HG03520 (cell line): ENCODE measurements around the gene DENR.
"Not testable (repeated sequence)": the region's sequence is repeated elsewhere in the genome, so short reads cannot be mapped to it uniquely, and the experiment has no call there.

Experiments
- ATAC-seq: cut with Tn5 transposase; IDR thresholded peaks from one replicate; pipeline ENCODE4 v1.9.1; 2021; ENCODE audit warnings: mild to moderate bottlenecking, moderate library complexity; ENCODE audit not compliant: unreplicated experiment

DENR gene

DNA sequence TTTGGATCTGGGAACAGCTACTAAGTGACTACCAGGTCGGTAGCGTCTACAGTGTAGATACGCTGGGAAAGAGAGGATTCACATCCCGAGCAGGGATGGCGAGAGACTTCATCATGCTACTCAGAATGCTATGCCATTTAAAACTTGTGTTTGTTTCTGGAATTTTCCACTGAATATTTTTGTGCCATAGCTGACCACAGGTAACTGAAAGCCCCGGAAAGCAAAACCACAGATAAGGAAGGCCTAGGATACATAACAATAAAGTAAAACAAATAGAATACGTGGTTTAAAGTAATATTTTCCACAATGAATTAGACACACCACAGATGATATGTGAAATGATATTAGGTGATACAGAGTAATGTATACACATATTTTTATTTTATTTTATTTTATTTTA lies 14.1 kb upstream of the DENR start:
- no peak for ATAC-seq

DNA sequence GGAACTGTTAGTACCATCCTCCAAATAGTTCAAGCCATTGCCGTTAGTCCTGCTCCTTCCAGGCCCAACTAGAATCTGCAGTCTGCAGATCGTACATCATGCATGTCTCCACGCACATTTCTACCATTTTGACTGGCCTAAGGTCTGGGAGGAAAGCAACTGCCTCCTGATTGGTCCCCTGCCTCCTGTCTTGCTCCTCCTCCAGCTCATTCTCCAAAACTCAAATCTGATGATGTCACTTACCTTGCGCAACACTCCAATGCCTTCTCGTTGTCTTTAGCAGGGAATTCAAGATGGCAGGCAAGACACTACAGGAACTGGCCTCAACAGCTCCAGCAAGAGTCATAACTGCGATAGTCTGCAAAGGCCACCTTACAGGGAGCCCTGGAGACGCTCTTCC lies 12.3 kb upstream of the DENR start:
- ATAC-seq, result no peak

DNA sequence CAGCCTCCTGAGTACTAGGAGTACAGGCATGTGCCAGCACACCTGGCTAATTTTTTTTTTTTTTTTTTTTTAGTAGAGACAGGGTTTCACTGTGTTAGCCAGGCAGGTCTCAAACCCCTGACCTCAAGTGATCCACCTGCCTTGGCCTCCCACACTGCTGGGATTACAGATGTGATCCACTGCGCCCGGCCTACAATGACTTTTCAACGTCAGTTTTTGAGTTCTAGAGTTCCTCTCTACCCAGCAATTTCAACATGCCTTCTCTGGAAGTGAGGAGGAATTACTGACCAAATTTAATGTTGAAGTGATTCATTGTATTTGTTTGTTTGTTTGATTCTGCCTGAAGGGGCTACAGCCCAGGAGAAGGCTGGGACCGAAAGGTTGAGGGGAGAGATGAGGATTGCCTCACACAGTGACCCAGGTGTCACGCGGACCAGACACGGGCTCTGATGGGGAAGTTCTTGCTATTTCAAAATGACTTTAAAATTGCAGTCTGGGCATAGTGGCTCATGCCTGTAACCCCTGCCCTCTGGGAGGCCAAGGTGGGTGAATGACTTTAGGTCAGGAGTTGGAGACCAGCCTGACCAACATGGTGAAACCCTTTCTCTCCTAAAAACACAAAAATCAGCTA lies 8.6 kb upstream of the DENR start:
- no peak for ATAC-seq

DNA sequence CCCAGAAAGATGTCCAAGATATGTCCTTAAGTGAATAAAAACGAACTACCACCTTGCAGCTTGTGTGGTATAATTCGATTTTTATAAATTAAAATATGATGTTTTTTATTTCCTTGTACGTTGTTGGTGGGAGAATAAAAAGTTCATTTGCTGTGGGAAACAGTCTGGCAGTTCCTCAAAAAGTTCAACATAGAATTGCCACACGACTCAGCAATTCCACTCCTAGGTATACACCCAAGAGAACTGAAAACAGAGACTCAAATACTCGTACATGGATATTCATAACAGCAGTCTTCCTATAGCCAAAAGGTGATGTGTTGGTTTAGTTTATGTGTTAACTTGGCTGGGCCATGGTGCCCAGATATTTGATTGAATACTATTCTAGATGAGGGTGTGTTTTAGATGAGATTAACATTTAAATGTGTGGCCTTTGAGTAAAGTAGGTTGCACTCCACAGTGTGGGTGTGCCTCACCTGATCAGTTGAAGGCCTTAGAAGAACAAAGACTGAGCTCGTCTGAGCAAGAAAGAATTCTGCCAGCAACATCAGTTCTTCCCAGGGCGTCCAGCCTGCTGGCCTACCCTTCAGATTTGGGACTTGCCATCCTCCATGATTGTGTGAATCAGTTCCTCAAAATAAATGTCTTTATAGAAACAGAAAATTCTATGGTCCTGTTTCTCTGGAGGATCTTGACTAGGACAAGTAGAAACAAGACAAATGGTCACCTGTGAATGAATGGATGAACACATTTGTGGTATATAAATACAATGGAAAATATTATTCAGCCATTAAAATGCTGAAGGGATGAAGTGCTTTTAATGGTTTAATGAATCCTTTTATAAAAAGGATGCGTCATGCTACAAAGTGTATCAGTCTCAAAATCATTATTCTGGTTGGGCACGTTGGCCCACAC lies 5.1 kb upstream of the DENR start:
- ATAC-seq, result no peak

DNA sequence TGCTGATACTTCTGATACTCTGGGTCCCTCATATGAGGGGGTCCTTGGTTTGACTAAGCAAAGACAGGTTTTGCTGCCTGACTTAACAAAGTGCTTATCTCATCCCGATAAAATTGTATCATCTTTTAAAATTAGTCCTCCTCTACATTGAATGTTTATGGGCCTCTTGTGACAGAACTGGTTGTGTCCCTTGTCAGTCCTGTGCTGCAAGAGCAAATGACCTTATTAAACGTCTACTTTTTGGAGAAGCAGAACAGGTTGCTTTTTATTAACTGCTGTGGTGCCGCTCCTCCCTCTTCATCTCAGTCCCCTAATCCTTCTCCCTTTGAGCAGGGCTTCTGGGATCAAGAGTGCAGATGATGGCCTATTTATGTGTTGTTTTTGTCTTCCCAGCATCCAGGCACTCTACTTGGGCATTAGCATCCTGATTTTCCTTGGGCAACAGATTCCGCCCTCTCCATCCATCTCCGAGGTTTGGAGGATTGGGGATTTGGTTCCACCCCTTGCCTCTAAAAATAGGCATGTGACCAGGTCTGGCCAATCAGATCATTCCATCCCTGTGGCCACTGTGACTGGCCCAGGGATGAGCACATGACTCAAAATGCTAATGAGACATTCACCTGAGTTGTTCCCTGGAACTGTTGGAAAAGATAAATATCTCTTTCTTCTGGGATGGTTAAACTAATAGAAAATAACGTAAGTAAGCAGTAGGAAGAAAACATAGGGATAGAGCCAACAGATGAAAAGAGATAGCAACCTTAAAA lies 2.9 kb upstream of the DENR start:
- ATAC-seq, result no peak

DNA sequence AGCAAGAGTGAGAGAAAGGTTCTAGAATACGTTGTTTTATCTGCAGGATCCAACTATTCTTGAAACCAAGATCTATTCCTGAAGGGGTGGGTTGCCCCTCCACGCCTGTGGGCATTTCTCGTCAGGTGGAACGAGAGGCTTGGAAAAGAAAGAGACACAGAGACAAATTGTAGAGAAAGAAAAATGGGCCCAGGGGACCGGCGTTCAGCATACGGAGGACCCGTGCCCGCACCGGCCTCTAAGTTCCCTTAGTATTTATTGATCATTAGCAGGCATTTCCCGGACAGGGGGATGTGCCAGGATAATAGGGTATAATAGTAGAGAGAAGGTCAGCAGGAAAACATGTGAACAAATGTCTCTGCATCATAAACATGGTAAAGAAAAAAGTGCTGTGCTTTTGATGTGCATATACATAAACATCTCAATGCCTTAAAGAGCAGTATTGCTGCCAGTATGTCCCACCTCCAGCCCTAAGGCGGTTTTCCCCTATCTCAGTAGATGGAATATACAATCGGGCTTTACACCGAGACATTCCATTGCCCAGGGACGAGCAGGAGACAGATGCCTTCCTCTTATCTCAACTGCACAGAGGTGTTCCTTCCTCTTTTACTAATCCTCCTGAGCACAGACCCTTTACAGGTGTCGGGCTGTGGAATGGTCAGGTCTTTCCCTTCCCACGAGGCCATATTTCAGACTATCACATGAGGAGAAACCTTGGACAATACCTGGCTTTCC lies 1.7 kb upstream of the DENR start:
- not testable (repeated sequence) for ATAC-seq

DNA sequence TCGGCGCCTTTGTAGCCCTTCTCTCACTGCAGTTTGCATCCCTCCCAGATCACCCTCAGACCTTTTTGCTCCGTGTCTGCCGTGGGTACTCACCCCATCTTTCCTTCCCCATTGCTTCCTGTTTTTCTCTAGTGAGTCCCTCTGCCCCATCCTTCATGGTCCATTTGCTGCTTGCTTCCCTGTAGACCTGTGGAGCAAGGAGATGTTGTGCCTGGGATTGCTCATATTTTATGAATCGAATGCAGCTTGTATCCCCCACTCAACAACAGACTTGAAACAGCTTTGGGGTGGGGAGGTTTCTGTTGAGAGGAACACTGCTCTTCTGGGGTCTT lies 661 bp downstream of the DENR start:
- no peak for ATAC-seq

DNA sequence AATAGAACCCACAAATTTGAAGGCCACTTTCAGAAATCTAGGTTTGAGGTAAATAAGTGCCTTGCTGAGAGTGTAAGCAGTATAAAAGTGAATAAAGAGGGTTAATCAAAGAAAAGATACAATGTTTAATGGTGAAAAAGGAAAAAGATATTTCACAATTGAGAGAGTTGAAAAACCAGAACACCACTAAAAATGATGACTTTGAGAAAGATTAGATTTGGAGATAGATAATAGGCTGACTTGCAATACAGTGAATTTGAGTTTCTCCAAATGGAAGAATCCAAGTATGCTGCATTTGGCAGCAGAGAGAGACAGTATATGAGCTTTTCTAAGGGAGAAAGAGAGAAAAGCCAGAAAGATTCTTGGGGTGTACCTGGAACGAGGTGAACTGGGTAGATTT lies 2.2 kb downstream of the DENR start:
- no peak for ATAC-seq

DNA sequence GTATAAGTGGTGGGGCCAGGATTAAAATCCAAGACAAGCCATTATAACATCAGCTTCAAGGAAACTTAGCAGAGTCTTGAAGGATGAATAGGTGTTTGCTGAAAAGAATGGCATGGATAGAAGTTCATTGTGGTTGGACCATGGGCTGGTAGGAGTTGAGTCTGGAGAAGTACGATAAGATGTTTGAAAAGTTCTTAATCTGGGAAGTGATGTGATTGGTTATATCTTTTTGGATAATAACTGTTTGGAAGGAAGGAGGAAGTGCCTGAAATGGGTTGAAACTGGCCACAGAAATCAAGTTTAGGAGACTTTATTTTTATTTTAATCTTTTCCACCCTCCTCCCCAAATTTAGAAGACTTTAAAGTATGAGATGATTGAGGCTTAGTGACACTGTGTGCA lies 4.9 kb downstream of the DENR start:
- no peak for ATAC-seq

DNA sequence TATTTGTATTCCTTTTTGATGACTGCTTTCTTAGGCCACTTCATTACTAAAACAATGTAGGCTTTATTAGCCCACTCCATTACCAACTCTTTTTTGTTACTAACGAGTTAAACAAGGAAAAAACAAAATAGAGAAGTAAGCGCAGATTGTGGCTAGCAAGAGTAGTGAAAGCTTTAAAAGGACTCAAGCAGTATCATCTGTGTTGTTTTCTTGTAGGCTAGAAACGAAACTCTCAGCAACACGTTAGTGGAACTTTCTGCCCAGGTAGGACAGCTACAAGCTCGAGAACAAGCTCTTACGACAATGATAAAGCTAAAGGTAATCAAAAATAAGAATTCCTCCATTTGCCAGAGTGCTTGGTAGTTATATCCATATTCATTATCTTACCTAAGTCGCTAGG lies 32.9 kb downstream of the DENR start:
- ATAC-seq, result no peak

DNA sequence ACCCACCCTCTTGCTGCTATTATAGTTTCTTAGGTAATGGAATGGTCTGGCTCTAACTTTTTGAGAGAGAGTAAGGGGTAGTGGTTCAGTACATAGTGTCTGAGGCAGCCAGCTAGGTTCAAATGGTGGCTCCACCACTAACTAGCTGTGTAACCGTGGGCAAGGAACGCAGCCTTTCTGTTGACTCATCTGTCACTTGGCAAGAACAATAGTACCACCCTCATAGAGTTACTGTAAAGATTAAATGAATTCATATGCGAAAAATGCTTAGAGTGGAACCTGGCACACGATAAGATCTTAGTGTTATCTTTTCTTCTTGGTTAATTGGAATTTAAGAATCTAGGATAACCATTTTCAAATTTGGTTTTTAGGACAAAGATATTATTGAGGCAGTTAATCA lies 35.8 kb downstream of the DENR start:
- no peak for ATAC-seq

DNA sequence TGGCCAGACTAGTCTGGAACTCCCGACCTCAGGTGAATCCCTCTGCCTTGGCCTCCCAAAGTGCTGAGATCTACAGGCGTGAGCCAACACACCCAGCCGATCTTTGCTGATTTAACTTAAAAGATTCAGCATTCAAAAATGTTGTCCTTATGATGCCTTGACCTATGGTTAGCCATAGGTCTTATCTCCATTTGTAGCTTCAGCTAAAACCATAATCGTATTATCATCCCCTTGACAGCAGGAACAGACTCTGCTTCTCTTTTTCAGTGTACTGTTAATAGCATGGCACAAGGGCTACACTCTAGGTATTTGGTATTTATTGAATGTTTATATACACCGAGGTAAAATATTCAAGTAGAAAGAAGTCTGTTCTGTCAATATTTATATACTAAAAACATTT lies 37.0 kb downstream of the DENR start:
- no peak for ATAC-seq

DNA sequence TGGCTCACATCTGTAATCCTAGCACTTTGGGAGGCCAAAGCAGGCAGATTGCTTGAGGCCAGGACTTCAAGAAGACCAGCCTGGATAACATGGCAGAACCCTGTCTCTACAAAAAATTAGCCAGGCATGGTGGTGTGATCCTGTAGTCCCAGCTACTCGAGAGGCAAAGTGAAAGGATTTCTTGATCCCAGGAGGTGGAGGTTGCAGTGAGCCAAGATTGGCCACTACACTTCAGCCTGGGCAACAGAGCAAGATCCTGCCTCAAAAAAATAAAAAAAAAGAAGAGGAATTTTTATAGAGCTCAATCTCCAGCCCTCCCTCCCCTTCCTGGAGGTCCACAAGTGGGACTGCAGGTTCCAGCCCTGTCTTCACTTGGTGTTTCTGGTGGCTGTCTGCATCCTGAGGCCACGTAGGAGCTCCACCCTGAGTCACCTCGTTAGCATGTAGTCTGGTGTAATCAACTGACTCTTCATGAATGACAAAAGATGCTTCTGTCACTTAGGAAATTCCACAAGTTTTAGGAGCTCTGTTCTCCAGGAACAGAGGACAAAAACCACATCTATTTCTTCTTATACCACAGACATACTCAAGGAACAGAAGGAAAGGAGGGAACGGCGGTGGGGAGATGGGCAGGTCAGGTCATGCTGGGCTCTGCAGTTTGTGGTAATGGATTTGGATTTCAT lies 37.9 kb downstream of the DENR start:
- no peak for ATAC-seq

DNA sequence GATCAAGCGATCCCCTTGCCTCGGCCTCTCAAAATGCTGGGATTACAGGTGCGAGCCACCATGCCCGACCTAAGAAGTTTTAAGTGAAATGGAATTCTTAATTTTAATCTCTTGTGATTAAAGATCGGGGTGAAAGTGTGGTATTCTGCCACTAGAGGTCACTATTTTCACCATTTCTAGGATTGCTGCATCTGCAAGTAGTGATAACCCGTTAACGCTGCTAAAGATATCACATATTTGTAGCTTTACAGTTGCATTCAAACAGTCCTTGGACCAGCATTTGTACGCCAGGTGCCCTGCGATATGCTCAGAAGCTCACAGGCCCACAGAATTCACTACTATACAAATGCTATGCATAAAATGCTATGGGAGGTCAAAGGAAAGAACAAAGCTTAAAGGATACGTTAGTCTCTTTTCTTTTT lies 41.1 kb downstream of the DENR start:
- ATAC-seq, result no peak

DNA sequence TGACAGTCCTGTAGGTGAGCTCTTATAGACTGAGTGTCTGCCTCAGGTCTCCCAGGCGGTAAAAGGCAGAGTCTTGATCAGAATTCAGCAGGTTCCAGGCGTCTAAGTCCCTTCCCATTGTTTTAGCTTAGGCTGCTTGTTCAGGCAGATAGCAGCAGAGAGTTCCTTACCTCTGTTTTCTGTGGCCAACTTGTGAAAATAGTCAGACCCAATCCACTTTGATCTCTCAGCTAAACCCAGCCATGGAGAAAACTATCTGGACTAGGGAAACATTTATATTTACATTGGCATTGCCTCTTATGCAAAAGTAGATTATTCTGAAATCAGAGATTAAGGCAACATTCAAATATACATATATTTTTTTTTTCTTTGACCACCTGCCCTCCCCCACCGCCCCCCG lies 43.2 kb downstream of the DENR start:
- no peak for ATAC-seq

DNA sequence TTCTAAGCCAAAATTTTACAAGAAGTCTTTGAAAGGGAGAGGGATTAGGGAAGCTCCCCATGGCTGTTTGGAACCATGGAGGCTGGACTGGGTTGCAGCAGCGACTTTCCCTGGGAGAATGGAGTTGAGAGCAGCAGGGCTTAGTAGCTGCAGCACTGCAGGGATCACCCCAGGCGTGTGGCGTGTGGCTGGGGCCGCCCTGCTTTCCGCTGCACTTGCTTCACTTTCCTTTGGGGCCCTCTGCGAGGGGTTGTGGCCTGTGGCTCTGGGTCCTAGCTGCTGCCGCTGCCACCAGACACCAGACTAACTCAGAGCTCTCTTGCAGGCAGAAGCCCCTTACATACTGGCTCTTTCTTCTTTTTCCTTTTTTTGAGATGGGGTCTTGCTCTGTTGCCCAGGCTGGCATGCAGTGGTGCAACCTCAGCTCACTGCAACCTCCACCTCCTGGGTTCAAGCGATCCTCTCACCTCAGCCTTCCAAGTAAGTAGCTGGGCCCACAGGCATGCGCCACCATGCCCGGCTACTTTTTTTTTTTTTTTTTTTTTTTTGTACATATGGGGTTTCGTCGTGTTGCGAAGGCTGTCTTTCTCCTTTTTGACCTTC lies 47.1 kb downstream of the DENR start:
- no peak for ATAC-seq

DNA sequence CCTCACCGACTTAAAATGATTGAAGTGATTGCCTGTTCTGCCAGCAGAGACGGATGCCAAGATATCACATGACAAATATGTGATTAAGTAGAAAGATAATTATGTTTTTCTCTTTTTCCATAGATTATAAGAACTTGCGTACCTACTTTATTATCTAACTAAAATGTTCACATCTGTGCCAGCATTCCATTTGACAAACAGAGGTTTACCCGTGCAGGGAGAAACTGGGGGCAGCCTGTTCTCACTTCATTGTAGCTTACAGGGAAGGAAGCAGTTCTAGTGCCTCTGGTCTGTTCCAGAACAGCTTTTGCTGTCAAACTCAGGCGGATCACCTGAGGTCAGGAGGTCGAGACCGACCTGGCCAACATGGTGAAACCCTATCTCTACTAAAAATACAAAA lies 51.3 kb downstream of the DENR start:
- ATAC-seq, result no peak

DNA sequence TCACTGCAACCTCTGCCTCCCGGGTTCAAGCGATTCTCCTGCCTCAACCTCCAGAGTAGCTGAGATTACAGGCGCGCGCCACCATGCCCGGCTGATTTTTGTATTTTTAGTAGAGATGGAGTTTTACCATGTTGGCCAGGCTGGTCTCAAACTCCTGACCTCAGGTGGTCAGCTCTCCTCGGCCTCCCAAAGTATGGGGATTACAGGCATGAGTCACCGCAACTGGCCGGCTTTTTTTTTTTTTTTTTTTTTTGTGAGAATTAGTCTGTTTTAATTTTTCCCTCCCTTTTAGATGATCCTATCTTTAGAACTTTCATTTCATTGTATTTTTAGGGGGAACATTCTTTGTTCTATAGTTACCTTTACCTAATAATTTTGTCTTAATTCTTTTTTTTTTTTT lies 52.3 kb downstream of the DENR start:
- ATAC-seq, result not testable (repeated sequence)

DNA sequence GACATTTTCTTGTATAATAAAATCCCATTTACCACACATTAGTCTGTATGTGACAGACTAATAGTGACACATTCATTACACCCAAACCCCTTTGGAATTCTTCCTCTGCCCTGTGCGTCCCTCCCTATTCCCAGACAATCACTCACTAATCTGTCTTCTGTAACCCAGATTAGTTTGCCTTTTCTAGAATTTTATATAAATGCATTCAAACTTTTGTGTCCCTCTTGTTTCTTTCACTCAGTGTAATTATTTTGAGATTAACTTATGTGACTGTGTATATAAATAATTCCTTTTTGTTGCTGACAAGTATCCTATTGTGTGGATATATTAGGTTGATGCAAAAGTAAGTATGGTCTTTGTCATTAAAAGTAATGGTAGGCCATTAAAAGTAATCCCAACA lies 55.0 kb downstream of the DENR start:
- ATAC-seq, result no peak

DNA sequence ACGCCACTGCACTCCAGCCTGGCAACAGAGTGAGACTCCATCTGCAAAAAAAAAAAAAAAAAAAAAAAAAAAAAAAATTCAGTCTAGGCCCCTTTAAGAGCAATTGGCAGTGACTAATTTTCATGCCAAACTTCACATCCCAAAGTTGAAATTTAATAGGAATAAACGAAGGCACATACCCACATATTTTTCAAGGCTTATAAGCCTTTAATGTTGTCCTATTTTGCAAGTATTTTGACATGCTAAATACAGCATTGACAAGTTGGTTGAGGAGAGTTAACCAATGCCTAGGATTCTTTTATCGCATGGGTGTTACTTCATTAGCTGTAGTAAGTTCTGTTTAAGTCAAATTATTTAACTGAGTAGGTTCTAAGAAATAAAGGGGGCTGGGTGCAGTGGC lies 59.2 kb downstream of the DENR start:
- no peak for ATAC-seq
